K562 (cell line): ENCODE results near the gene CD1E.

Experiments used
- CHD7 ChIP-seq: fragments of 200-600 bp; sonication (generic); IDR thresholded peaks from one replicate; pipeline ENCODE4 v1.6.1; 2012; ENCODE audit warnings: mild to moderate bottlenecking, low read depth, low read length, inconsistent platforms
- KLF13 ChIP-seq: fragments of 450-650 bp; IDR thresholded peaks from 2 replicates; pipeline ENCODE4 v1.6.1; 2016; ENCODE audit warnings: missing genetic modification characterization, low read depth, mild to moderate bottlenecking, missing compliant biosample characterization, moderate library complexity, borderline replicate concordance
- MAFF ChIP-seq: IDR thresholded peaks from 2 replicates; pipeline ENCODE4 v1.6.1; 2012; ENCODE audit warnings: low read length, improper control_type of control experiment
- POLR2AphosphoS5 ChIP-seq: IDR thresholded peaks from 2 replicates; pipeline ENCODE4 v1.6.1; 2011; ENCODE audit warnings: mild to moderate bottlenecking, low read depth, low read length, moderate library complexity; ENCODE audit not compliant: control insufficient read depth, insufficient read depth
- SIN3A ChIP-seq, 2 experiments: fragments of 150-350 bp in 1 of 2; IDR thresholded peaks; 2 replicates each; pipeline ENCODE4 v1.6.1; 2011 to 2016; ENCODE audit warnings: borderline replicate concordance in 2 of 2, low read depth in 2 of 2, low read length in 2 of 2, mild to moderate bottlenecking in 2 of 2, moderate library complexity in 2 of 2; ENCODE audit not compliant: control insufficient read depth in 1 of 2
- SMARCC2 ChIP-seq: fragments of 450-650 bp; IDR thresholded peaks from 2 replicates; pipeline ENCODE4 v1.6.1; 2017; ENCODE audit warnings: antibody characterized with exemption, moderate library complexity, mild to moderate bottlenecking, low read depth
- STAG1 ChIP-seq: sonication (generic); formaldehyde crosslinking; IDR thresholded peaks from 2 replicates; pipeline ENCODE4 v1.5.0; 2020; ENCODE audit warnings: missing genetic modification reagents, borderline replicate concordance
- ZNF780A ChIP-seq: fragments of 250-450 bp; sonication (Bioruptor Pico); IDR thresholded peaks from 2 replicates; pipeline ENCODE4 v1.5.0; 2021; ENCODE audit warnings: mild to moderate bottlenecking

GRCh38 chr1:158357441-158357840, 3.7 kb downstream of the CD1E start:
- TF ChIP-seq STAG1 (CRISPR knock-in tag) = no peak
- TF ChIP-seq SIN3A (IDR thresholded peaks at IDR 0.05; ENCODE audit: borderline replicate concordance in 2 of 2, control insufficient read depth in 1 of 2, low read depth in 2 of 2, low read length in 2 of 2) = no peak
- no peak for TF ChIP-seq SMARCC2
- no peak for TF ChIP-seq POLR2AphosphoS5
- TF ChIP-seq ZNF780A (CRISPR knock-in tag) = no peak
- no peak for TF ChIP-seq KLF13 (tag)
- TF ChIP-seq MAFF = no peak
- TF ChIP-seq CHD7 = no peak
